Measurements from ENCODE around the gene BAIAP2.

The BAIAP2 gene, protein sequence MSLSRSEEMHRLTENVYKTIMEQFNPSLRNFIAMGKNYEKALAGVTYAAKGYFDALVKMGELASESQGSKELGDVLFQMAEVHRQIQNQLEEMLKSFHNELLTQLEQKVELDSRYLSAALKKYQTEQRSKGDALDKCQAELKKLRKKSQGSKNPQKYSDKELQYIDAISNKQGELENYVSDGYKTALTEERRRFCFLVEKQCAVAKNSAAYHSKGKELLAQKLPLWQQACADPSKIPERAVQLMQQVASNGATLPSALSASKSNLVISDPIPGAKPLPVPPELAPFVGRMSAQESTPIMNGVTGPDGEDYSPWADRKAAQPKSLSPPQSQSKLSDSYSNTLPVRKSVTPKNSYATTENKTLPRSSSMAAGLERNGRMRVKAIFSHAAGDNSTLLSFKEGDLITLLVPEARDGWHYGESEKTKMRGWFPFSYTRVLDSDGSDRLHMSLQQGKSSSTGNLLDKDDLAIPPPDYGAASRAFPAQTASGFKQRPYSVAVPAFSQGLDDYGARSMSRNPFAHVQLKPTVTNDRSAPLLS

DNA sequence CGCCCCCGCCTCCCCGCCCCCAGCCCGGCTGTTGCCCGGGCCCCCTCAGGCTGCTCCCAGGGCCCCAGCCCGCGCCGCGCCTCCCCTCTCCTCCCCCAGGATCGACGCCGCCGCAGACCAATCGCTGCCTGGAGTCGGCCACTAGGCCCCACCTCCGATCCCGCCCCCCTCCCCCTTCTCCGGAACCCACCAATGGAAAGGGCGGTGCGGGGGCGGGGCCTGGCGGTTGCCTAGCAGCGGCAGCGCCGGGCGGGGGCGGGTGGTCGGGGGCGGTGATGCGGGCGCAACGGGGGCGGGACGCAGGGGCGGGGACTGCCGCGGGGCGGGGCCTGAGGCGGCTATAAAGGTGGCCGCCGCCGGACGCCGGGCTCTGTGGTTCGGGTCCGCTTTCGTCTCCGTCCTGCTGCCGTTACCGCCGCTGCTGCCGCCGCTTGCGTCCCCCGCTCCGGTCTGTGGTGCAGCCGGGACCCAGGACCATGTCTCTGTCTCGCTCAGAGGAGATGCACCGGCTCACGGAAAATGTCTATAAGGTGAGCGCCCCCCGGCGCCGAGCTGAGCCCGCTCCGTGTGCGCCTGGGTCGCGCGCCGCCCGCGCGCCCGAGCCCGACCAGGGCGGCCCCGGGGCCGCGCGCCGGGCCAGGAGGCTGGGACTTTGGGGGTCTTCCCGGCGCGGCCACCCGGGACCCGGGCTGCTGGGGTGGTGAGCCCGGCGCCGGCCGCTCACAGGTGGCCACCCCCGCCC is at the start of gene BAIAP2:
Gene BAIAP2 (plus strand): TSS at position 373 of the 742 bp plus-strand sequence. CDS start 104 bp downstream, at position 477.
- DNase-seq = peak; percentile 97

DNA sequence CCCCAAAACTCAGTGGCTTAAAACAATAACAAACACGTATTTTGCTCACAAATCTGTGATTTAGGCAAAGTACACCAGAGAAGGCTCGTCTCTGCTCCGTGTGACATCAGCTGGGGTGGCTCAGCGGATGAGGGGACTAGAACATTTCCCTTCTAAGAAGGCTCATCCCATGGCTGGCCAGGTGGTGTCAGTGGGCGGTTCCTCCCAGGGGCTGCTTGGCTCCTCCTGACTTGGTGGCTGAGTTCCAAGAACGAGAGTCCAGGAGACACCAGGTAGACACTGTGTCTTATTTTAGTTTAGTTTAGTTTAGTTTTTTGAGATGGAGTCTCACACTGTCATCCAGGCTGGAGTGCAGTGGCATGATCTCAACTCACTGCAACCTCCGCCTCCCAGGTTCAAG is 48.9 kb upstream of the BAIAP2 start:
- no peak for DNase-seq

DNA sequence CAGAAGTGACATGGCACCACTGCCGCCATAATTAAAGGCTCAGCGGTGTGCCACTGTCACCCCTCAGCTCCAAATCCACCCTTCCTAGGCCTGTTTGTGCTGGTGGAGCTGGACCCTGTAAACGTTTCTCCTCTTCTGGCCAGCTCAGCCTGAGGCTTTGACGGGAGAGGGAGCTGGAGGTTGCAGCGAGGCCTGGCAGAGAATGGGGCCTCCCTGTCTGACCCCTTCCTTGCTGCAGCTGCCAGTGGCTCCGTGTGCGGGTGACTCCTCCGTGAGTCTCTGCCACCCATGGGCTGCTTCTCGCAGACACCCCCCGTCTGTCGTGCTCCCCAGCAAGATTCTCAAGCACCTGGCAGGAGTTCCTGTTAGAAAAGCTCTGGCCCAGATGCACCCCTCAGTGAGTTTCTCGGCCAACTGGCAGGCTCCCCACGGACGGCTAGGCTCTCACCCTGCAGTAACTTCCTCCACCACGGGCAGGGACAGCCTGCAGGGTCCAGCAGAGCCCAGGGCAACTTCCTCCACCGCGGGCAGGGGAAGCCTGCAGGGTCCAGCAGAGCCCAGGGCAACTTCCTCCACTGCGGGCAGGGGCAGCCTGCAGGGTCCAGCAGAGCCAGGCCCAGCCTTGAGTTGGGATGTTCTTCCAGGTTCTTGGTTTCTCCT is 48.0 kb upstream of the BAIAP2 start:
- DNase-seq = no peak

DNA sequence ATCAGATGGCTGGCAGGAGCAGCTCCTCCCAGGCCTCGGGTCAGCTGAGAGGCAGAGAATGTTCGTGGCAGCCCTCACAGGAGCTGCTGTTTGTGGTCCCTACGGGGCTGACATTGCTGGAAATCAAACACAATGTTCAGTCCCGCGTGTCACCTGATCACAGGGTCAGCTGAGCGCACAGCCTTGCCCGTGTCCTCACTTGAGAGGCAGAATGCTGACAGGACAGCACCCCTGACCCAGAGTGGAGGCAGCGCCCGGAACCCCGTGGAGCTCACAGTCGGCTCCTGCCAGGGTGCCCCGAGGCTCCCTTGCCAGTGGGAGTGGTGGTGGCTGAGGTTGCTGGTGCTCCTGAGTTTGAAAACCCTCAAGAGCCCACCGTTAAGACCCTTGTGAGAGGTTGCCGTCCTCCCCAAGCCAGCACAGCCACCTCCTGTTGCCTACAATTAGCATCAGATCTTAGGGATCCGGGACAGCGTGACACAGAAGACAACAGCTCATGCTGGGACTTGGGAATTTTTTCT is 47.0 kb upstream of the BAIAP2 start:
- DNase-seq = no peak

DNA sequence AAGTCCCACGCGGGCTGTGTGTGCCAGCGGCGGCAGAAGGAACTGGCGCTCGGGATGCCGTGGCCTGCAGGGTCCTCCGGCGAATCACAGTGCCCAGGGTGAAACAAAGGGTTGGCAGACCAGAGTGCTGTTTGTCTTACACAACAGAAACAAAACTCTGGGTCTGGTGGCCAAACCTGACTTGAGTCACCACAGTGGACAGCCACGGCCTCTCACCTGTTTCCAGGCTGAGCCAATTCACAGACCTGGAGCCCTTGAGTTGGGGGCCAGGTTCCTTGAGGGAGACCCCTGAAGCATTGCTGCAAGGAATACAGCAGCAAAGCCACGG is 45.4 kb upstream of the BAIAP2 start:
- DNase-seq = no peak

DNA sequence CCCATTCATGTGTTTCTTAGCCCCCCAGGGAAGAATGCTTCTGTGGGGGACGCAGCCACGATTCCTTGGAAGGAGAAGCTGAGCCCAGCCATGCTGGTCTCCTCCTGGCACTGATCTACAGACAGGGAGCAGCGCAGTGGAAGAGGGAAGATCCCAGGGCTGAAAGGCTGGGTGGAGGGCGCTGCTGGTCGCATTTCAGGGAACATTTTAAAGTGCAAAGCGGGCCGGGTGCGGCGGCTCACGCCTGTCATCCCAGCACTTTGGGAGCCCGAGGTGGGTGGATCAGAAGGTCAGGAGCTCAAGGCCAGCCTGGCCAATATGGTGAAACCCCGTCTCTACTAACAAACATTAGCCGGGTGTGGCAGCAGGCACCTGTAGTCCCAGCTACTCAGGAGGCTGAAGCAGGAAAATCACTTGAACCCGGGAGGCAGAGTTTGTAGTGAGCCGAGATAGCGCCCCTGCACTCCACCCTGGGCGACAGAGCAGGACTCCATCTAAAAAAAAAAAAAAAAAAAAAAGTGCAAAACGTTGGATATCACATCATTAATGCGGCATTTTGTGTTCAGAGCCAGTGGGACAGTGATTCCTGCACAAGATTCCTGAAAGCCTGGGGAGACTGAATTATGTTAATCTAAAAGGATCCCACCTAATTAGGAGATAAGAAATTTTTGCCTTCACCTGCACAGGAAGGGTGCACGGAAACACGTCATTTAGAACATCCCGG is 43.9 kb upstream of the BAIAP2 start:
- no peak for DNase-seq

DNA sequence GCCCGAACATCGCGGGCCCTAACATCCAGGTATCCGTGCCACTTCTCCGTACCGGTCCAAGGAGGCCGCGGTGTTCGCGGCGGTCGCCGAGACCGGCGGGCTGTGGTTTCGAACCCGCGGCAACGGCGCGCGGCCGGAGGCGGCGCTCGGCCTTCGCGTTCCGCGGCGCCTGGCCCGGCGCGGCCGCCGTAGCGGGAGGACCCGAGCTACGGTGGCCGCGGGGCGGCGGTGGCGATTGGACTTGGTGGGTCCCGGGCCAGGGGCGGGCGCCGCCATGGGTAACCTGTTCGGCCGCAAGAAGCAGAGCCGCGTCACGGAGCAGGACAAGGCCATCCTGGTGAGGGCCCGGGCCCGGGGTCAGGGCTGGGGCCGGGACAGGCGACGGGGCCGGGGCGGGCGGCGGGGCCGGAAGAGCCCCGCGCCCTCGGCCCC is 43.3 kb upstream of the BAIAP2 start, which contains the start of gene CHMP6:
Gene CHMP6 (plus strand): TSS at position 197 of the 432 bp plus-strand sequence. CDS start 78 bp downstream, at position 275.
- peak; percentile 70 for DNase-seq

DNA sequence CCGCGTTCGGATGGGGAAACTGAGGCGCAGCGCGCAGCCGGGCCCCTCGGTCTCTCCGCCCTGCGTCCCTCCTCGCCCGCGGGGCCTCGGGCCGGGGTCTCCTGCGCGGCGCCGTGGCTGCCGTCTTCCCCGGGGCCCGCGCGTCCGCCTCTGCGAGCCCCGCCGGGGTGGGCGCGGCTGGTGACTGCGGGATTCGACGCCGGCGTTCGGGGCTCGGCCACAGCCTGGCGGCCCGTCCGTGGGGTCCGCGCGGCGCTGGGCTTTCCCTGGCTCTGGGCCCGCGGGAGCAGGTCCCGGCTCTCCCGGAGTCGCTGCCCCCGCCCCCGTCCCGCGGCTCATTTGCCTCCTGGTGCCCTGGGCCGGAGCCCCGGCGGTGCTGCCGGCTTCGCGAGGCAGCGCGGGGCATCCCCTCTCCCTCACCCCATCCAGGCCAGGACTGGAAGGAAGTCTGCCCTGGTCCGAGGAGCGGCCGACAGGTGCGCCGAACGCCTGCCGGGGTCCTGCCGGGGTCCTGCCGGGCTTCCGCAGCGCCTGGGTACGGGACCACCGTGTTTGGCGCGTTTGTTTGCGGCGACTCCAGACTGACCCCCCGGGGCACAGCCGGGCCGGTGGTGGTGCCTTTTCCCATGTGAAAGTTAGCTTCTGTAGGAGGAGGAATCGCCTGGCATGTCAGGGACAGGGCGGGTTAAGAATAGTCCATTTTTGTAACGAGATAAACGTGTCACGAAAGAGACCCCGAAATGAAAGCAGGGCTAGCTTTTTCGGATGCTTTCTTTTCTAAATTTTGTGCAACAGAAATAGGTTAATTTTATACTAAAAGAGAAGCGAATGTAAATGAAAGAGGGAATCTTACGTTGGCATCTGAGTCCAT is 42.6 kb upstream of the BAIAP2 start:
- DNase-seq = no peak

DNA sequence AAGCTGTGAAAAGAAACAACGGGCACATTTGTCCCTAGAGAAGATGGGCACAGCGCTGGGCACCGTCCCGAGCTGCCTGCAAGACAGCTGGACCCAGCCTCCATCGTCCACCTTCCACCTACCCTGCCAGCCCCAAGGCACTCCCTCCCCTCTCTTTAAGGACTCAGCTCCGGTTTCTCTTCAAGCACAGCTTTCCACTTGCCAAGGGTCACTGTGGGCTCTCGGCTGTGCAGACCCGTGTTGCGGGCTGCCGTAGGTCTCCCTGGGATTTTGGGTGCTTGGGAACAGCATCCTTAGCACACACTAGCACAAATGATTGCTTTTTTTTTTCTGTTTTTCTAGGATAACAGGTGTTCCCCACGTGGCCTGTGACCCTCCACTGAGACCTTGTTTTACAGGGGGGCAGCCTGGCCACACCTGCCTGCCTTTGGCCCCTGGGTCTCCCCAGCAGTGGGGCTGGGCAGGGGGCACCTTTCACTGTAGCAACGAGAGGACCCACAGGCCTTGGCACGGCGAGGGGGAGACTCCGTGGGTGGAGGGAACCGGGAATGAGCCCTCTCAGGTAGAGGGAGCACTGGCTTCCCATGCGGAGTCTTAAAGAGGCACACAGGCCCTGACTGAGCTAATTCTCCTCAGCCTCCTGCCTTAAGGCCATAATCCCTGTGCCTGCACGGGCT is 41.9 kb upstream of the BAIAP2 start:
- no peak for DNase-seq

DNA sequence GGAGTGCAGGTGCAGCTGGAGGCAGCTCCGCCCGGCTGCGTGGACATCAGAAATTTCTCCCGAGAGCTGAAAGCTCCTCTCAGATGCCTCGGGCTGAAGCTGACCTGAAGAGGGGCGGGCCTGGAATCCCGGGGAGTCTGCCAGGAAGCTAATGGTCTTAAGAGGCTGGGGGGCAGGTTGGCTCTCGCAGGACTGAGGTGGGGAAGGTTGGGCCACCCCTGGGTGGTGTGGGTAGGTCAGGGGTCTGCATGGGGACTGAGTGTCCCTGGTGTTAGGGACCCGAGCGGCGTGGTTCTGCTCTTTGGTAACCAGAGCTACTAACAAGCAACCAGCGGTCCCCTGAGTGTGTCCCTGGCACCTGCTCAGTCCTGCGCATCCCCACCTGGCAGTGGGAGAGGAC is 39.8 kb upstream of the BAIAP2 start:
- DNase-seq = no peak

DNA sequence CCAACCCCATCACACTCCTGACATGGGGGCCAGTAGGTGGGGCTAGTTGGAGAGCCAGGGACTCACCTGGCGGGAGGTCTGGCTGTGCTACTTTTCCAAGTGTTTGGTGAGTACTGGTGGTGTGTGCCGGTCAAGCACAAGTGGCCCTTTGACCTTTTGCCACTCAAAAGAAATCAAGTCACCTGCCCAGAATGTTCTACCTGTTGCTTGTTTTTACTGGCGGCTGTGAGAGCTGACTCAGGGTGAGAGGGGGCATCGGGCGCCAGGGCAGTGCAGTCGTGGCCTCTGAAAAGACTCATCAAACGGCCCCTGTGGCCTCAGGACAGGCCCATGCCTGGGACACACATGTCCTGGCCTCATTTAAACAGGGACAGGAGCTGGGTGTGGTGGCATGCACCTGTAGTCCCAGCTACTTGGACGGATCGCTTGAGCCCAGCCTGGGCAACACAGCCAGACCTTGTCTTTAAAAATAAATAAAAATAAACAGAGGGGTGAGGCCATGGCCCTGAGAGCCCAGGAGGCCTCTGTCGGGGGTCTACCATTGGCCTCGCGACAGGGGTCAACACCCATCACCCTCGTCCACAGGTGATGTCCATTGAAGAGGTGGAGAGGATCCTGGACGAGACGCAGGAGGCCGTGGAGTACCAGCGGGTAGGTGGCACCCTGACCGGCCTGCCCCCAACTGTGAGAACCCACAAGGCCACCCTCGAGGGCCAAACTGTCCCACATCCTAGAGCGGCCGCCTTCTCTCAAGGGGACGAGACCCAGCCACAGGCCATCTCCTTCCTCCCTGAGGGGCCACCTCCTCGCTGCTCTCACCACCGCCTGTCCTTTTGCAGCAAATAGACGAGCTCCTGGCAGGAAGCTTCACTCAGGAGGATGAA is 38.3 kb upstream of the BAIAP2 start:
- no peak for DNase-seq

DNA sequence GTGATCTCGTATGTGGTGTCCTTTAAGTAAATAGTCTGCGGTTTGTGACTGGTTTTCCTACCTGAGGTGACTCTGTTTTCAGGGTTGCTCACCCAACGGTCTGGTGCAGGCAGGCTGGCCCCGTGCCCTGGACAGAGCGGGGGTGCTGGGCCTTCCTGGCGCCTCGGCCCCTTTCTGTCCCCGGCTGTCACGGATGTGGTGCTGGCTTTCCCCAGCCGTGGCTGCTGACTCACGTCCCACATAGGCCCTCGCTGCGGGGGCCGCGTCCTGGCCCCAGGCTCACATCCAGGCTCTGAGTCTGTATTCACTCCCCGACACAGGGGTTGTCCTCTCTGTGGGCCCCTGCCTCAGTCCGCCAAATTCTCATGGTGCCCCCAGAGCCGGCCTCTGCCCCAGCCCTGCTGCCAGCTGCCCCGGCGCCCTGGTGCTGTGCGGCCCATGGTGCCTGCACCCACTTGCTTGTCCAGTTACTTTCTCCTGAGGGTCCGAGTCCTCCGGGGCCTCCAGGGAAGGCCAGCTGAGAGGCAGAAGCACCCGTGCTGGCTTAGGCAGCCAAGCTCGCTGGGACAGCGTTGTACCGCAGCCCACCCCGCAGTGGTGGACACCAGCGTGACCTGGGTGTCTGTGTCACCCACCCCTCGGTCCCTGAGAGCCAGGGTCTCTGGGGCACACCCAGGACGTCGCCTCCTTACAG is 37.4 kb upstream of the BAIAP2 start:
- no peak for DNase-seq

DNA sequence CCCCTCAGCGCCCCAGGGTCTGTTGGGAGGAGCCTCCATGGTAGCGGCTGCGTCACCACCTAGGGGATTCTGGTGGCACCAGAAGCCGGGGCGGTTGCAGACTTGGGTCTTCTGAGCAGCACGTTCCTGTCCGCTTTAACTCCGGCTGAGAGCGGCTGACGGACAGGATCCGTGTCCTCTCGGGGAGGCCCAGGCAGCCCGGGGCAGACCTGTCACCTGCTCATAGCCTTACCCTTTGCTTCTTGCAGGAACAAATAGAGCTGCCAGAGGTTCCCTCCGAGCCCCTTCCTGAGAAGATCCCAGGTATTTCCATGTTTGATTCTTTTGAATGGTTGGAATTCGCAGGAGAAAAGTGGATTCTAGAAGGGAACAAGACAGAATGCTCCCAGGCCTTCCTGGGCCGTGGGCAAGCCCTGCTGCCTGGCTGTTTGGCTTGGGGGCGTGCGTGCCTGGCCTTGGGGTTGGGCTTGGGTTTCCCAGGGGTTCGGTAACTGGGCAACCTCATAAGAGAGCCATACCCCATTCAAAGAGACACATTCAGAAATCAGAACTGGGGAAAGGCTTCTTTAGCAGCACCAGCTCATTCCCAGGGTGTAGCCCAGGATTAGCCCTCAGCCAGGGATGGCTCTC is 36.7 kb upstream of the BAIAP2 start:
- DNase-seq = no peak

DNA sequence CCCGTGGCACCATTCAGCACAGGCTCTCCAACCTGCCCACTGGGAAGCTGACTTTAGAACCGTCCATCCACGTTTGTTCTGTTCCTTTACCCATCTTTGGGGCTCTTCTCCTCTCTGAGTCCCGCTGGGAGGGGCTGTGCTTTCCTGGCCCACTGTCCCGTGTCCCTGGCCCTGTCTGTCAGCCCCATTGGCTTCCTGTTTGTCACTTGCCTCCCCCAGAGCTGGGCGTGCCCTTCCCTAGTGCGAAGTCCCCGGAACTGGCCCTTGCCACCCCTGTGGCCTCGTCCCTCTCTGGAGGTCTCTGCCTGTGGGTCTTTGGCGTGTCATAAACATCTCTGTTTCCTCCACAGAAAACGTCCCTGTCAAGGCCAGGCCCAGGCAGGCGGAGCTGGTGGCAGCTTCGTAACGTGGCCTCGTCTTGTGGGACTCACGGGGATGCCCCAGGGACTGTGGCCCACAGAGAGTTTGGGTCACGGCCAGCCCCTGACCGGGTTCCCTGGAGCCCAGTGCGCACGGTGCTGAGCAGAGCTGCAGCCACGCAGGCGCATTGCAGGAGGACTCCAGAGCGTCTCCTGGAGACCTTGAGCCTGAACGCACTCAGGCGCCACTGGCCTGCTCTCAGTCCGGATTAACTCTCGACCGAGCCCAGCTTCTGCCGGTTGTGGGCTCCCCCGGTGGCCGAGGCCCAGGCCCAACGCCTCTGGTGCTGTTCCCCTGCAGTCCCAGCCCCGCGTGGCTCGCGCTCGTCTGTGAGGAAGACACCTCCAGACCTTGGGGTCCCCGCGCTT is 36.0 kb upstream of the BAIAP2 start:
- no peak for DNase-seq

DNA sequence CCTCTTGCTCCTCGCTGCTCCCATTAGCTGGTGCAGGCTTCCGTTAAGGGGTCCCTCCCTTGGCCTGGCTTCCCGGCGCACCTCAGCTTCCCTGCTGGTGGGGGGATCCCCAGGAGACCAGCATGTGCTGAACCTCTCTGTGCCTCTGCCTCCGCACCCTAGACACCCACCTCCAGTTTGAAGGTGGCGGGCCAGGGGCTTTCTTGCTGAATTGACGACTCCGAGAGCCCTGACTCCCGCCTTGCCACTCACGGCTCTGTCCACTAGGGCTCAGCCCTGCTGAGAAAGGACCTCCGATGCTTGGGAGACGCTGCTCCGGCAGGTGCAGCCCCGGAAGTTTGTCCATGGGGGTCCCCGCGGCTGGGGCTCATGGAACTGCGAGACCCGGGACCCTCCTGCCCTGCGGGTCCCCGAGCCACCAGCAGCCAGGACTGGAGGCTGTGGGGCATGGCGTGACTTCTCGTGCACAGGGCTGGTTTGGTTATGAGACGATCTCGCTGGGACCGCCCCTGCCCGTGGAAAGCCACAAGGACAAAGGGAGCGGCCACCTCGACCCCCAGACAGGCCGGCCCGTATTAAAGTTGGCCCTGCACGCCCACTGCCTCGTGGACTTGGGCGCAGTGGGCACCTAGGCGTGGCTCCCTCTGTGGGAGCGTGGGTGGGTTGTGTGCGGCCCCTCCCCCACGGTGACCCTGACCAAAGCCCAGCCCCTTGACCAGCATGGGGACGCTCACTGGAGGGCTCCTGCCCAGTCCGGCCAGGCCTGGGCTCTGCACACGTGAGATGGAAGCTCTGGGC is 35.2 kb upstream of the BAIAP2 start:
- DNase-seq = no peak

DNA sequence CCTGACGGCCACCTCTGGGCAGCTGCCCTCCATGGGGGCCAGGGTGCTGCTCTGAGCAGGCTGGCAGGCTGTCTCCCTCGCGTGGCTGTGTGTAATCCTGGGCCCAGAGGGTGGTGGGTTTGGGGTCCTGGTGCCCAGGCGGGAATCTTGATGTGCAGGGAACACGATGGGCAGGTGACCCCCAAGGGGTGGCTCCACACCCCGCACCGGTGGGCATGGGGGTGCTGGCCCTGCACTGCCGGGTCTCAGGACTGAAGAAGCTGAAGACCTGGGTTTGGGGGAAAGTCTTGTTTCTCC is 34.7 kb upstream of the BAIAP2 start:
- DNase-seq = no peak

Data from stimulated activated CD4-positive, alpha-beta T cell treated with anti-CD3 and anti-CD28 coated beads, Interleukin-4, amount 100 ng/mL, for 24 hours (primary cell).